PC-3 (cell line): ENCODE results near the gene PPP1R15A. TPM values are rescaled to one million over a fixed set of nuclear protein-coding genes. Genes with fewer than 3 reads are reported as not detected.
"Not testable (repeated sequence)": the region's sequence is repeated elsewhere in the genome, so short reads cannot be mapped to it uniquely, and the experiment has no call there.

Experiments
- ATAC-seq: fragments of 200-7000 bp; cut with Tn5 transposase; 2 replicates; pipeline ENCODE4 v1.9.1; 2020; ENCODE audit warnings: mild to moderate bottlenecking, moderate library complexity
- BruUV-seq: library from RNA; stranded (reverse); fragments of 400-500 nt; replicated peaks from 2 replicates; lab custom pipeline; 2021; lab: Mats Ljungman, UMichigan
- CTCF ChIA-PET: fragments of 300-600 bp; sonication (Branson Sonifier 250); formaldehyde crosslinking; loops from one replicate; lab custom pipeline; 2022; ENCODE audit warnings: antibody characterized with exemption; lab: Charles Lee
- POLR2A ChIA-PET: fragments of 300-600 bp; sonication (Branson Sonifier 250); formaldehyde crosslinking; loops from one replicate; lab custom pipeline; 2022; ENCODE audit warnings: antibody characterized with exemption; ENCODE audit not compliant: unreplicated experiment; lab: Charles Lee
- DNase-seq: peaks from one replicate; pipeline ENCODE4 v3.0.0-alpha.2; 2015
- H2AFZ ChIP-seq: fragments of 300-600 bp; sonication (generic); 2 replicates; pipeline ENCODE4 v1.6.0; 2016; ENCODE audit warnings: antibody characterized with exemption, low read length
- H3F3A ChIP-seq: fragments of 300-600 bp; sonication (generic); one replicate; pipeline ENCODE4 v1.6.0; 2017; ENCODE audit warnings: antibody characterized with exemption, low read length, control low read depth, mild to moderate bottlenecking; ENCODE audit not compliant: unreplicated experiment
- H3K27ac ChIP-seq: fragments of 300-600 bp; sonication (generic); 2 replicates; pipeline ENCODE4 v1.5.1; 2016; ENCODE audit warnings: mild to moderate bottlenecking, low read length
- H3K27me3 ChIP-seq: fragments of 300-600 bp; sonication (generic); 2 replicates; pipeline ENCODE4 v1.6.1; 2016; ENCODE audit warnings: low read length, mixed read lengths
- H3K36me3 ChIP-seq: fragments of 300-600 bp; sonication (generic); 2 replicates; pipeline ENCODE4 v1.6.1; 2016; ENCODE audit warnings: low read depth, mixed run types, low read length, mixed read lengths
- H3K4me1 ChIP-seq: fragments of 300-600 bp; sonication (generic); 2 replicates; pipeline ENCODE4 v1.5.1; 2016; ENCODE audit warnings: low read length; ENCODE audit not compliant: insufficient read depth
- H3K4me2 ChIP-seq: fragments of 300-600 bp; sonication (generic); 2 replicates; pipeline ENCODE4 v1.6.0; 2016; ENCODE audit warnings: low read length
- H3K4me3 ChIP-seq: fragments of 300-600 bp; sonication (generic); 2 replicates; pipeline ENCODE4 v1.5.1; 2016; ENCODE audit warnings: mild to moderate bottlenecking, low read length, mixed read lengths
- H3K79me2 ChIP-seq: fragments of 300-600 bp; sonication (generic); 2 replicates; pipeline ENCODE4 v1.6.1; 2017; ENCODE audit warnings: low read length, mixed read lengths
- H3K9ac ChIP-seq: fragments of 300-600 bp; sonication (generic); 2 replicates; pipeline ENCODE4 v1.6.0; 2016; ENCODE audit warnings: mild to moderate bottlenecking, low read length
- H3K9me2 ChIP-seq: fragments of 300-600 bp; sonication (generic); replicated peaks from 2 replicates; pipeline ENCODE4 v1.6.1; 2016; ENCODE audit warnings: mixed run types, low read length, mixed read lengths
- H3K9me3 ChIP-seq: fragments of 300-600 bp; sonication (generic); 2 replicates; pipeline ENCODE4 v1.6.1; 2016; ENCODE audit warnings: low read length, mixed read lengths
- H4K20me1 ChIP-seq: fragments of 300-600 bp; sonication (generic); 2 replicates; pipeline ENCODE4 v1.6.1; 2016; ENCODE audit warnings: low read length, mixed read lengths
- EZH2 ChIP-seq: fragments of 300-600 bp; sonication (generic); IDR thresholded peaks from one replicate; pipeline ENCODE4 v1.6.1; 2017; ENCODE audit warnings: antibody characterized with exemption, mild to moderate bottlenecking, low read length; ENCODE audit not compliant: unreplicated experiment
- EZH2phosphoT487 ChIP-seq: fragments of 300-600 bp; sonication (generic); IDR thresholded peaks from 2 replicates; pipeline ENCODE4 v1.6.1; 2018; ENCODE audit warnings: mild to moderate bottlenecking, antibody characterized with exemption, low read length, borderline replicate concordance
- intact Hi-C: fragments of 100-400 bp; cut with micrococcal nuclease; formaldehyde crosslinking; loops from 2 replicates; pipeline ENCODE4 v1.9.0; 2023
- total RNA-seq: library from RNA; depleted of rRNA; stranded (reverse); fragments of >200 nt; gene quantifications from 2 replicates; pipeline ENCODE4 v1.2.3, GENCODE V29; 2014
- TF ChIP-seq, protein P1 (sequence below): fragments of 300-600 bp; sonication (generic); conservative IDR thresholded peaks from 2 replicates; pipeline ENCODE4 v1.5.1; 2017; ENCODE audit warnings: antibody characterized with exemption, low read depth, mild to moderate bottlenecking, low read length

Gene PPP1R15A
- total RNA-seq, 1 experiment from 2014 or later = 78.0 TPM

DNA sequence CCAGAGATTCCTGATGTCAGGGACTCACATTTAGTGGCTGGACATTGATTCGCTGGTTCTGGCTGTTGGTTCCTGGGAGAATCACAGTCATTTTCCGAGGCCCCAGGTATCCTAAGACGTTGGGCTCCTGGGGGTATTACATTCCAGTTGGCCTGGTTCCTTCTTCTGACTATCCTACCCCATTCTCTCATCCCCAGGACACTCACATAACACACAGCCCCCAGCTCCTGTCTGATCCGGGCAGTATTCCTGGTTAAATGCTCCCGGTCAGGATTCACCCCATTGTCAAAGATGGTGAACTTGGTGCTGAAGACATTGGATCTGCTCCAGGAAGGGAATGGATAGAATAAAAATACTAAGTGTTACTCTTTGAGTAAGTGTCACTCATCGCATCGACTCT, 11.5 kb downstream of the PPP1R15A start:
- ChIA-PET POLR2A (no interaction called here), CTCF (no interaction called here)
- no peaks in the 10 kb centered on the region for H3K27me3 ChIP-seq
- no peaks in the 10 kb centered on the region for H3K79me2 ChIP-seq
- TF ChIP-seq, protein P1, sequence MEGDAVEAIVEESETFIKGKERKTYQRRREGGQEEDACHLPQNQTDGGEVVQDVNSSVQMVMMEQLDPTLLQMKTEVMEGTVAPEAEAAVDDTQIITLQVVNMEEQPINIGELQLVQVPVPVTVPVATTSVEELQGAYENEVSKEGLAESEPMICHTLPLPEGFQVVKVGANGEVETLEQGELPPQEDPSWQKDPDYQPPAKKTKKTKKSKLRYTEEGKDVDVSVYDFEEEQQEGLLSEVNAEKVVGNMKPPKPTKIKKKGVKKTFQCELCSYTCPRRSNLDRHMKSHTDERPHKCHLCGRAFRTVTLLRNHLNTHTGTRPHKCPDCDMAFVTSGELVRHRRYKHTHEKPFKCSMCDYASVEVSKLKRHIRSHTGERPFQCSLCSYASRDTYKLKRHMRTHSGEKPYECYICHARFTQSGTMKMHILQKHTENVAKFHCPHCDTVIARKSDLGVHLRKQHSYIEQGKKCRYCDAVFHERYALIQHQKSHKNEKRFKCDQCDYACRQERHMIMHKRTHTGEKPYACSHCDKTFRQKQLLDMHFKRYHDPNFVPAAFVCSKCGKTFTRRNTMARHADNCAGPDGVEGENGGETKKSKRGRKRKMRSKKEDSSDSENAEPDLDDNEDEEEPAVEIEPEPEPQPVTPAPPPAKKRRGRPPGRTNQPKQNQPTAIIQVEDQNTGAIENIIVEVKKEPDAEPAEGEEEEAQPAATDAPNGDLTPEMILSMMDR = no peak
- TF ChIP-seq EZH2 (no peak), EZH2phosphoT487 (no peak)
- no peak for ATAC-seq
- no peak overlapping the region for H3K4me2 ChIP-seq
- no peak overlapping the region for H3K27ac ChIP-seq
- DNase-seq = no peak
- H2AFZ ChIP-seq = no peak overlapping the region
- H3F3A ChIP-seq = no peaks in the 10 kb centered on the region
- intact Hi-C loops = no loop called here
- no peaks in the 10 kb centered on the region for H3K36me3 ChIP-seq
- H4K20me1 ChIP-seq = no peaks in the 10 kb centered on the region
- H3K4me3 ChIP-seq = no peak overlapping the region
- no peaks in the 10 kb centered on the region for H3K4me1 ChIP-seq
- BruUV-seq = no TSS peak
- H3K9me3 ChIP-seq = no peaks in the 10 kb centered on the region
- no peak overlapping the region for H3K9ac ChIP-seq
- H3K9me2 ChIP-seq = no peaks in the 10 kb centered on the region

DNA sequence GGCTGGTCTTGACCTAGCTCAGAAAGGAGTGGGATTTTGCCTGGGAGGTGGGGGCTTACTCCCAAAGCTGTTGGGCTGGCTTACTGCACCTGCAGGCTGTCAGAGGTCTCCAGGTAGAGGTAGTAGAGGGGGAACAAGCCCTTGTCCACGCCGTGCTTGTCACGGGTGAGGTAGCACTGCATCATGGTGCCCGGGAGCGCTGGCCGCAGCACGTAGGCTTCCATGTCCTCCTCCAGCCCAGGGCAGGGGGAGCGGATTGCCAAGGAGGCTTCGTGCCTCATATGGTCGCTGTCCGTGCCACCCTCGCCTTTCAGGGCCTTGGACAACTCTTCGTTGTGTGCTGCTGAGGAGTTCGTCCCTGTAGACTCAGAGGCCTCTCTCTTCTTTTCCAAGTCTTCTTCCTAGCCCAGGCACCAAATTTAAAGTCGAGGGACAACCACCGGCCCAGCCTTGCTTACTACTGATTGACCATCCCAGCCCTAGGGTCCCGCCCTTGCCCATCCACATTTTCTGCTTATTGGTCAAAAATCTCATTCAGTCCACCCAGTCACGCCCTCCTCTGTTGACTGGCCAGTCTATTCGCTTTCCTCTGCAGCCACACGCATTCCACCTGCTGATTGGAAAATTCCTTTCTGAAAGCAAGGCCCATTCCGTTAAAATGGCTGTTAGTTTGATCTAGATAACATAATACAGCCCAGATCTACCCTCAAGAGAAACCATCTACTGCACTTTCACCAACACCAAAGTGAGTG, 15.8 kb downstream of the PPP1R15A start:
- Histone ChIP-seq H4K20me1 (no peaks in the 10 kb centered on the region), H3K27me3 (no peaks in the 10 kb centered on the region), H3K79me2 (no peaks in the 10 kb centered on the region), H3K9me2 (no peaks in the 10 kb centered on the region), H3K9me3 (no peaks in the 10 kb centered on the region), H2AFZ (no peak overlapping the region), H3K4me3 (no peak overlapping the region), H3K36me3 (no peaks in the 10 kb centered on the region), H3K27ac (no peak overlapping the region), H3K4me1 (no peaks in the 10 kb centered on the region), H3K9ac (no peak overlapping the region), H3K4me2 (no peak overlapping the region), H3F3A (no peaks in the 10 kb centered on the region)
- no TSS peak for BruUV-seq
- ChIA-PET CTCF (no interaction called here), POLR2A (no interaction called here)
- DNase-seq (no peak), ATAC-seq (no peak)
- TF ChIP-seq, protein P1 = no peak
- TF ChIP-seq EZH2 (no peak), EZH2phosphoT487 (no peak)
- intact Hi-C loops = no loop called here

- H4K20me1 ChIP-seq, H3K27me3 ChIP-seq, H3K4me3 ChIP-seq, H3F3A ChIP-seq, POLR2A ChIA-PET, H3K27ac ChIP-seq, ATAC-seq, H2AFZ ChIP-seq, H3K9ac ChIP-seq, H3K9me3 ChIP-seq, H3K36me3 ChIP-seq, H3K4me2 ChIP-seq, H3K9me2 ChIP-seq, BruUV-seq, H3K79me2 ChIP-seq, H3K4me1 ChIP-seq, intact Hi-C loops, DNase-seq, CTCF ChIA-PET: not testable (repeated sequence)
Measured at GRCh38 chr19:48889496-48889895, 17.3 kb downstream of the PPP1R15A start.
